Caco-2 (cell line): ENCODE data around the gene TSPAN5. TPM values are rescaled to one million over a fixed set of nuclear protein-coding genes. Genes with fewer than 3 reads are reported as not detected.

ENCODE experiments used
- BruUV-seq: library from RNA; stranded (reverse); fragments of 400-500 nt; replicated peaks from 2 replicates; lab custom pipeline; 2021; lab: Mats Ljungman, UMichigan
- CTCF ChIA-PET: fragments of 300-600 bp; sonication (Branson Sonifier 250); formaldehyde crosslinking; loops from one replicate; lab custom pipeline; 2022; ENCODE audit warnings: antibody characterized with exemption; lab: Charles Lee
- POLR2A ChIA-PET: fragments of 300-600 bp; sonication (Branson Sonifier 250); formaldehyde crosslinking; loops from one replicate; lab custom pipeline; 2022; ENCODE audit warnings: antibody characterized with exemption; lab: Charles Lee
- DNase-seq, 2 experiments: peaks; one replicate each; pipeline versions ENCODE4 v3.0.0 to v3.0.0-alpha.2; 2020 to 2022
- H3K27me3 ChIP-seq: replicated peaks from 2 replicates; pipeline ENCODE4 v1.6.0; 2011; ENCODE audit warnings: low read length; ENCODE audit not compliant: control insufficient read depth, insufficient read depth
- H3K36me3 ChIP-seq: 2 replicates; pipeline ENCODE4 v1.5.1; 2011; ENCODE audit warnings: low read length; ENCODE audit not compliant: control insufficient read depth, insufficient read depth
- H3K4me1 ChIP-seq: fragments of 250-450 bp; sonication (Bioruptor Pico); 2 replicates; pipeline ENCODE4 v1.5.1; 2020; ENCODE audit warnings: mild to moderate bottlenecking
- H3K4me3 ChIP-seq: 2 replicates; pipeline ENCODE4 v1.5.1; 2011; ENCODE audit warnings: low read depth, mild to moderate bottlenecking, control low read depth, low read length
- H3K9me3 ChIP-seq: fragments of 250-450 bp; sonication (Bioruptor Pico); 2 replicates; pipeline ENCODE4 v1.5.1; 2020; ENCODE audit warnings: mild to moderate bottlenecking, moderate library complexity
- H3K27ac Mint-ChIP-seq: one replicate; pipeline ENCODE4 v1.8.0; 2022; ENCODE audit warnings: mixed read lengths; ENCODE audit not compliant: unreplicated experiment
- H3K27me3 Mint-ChIP-seq: one replicate; pipeline ENCODE4 v1.8.0; 2022; ENCODE audit warnings: mixed read lengths; ENCODE audit not compliant: insufficient read depth, unreplicated experiment
- H3K36me3 Mint-ChIP-seq: one replicate; pipeline ENCODE4 v1.8.0; 2022; ENCODE audit warnings: mild to moderate bottlenecking, mixed read lengths; ENCODE audit not compliant: insufficient read depth, unreplicated experiment
- H3K4me1 Mint-ChIP-seq: one replicate; pipeline ENCODE4 v1.8.0; 2022; ENCODE audit warnings: low read depth, mixed read lengths; ENCODE audit not compliant: unreplicated experiment
- H3K4me3 Mint-ChIP-seq: one replicate; pipeline ENCODE4 v1.8.0; 2022; ENCODE audit warnings: mild to moderate bottlenecking, moderate library complexity, mixed read lengths; ENCODE audit not compliant: unreplicated experiment
- H3K9me3 Mint-ChIP-seq: one replicate; pipeline ENCODE4 v1.8.0; 2022; ENCODE audit warnings: mixed read lengths; ENCODE audit not compliant: unreplicated experiment
- intact Hi-C: fragments of 100-400 bp; cut with micrococcal nuclease; formaldehyde crosslinking; loops from one replicate; pipeline ENCODE4 v1.10.0; 2022; ENCODE audit not compliant: unreplicated experiment
- total RNA-seq: library from RNA; stranded (reverse); gene quantifications from 2 replicates; pipeline ENCODE4 v1.2.3, GENCODE V29; 2022
- TF ChIP-seq, protein P1 (sequence below), 2 experiments: fragments of 200-600 bp in 1 of 2; IDR thresholded peaks; 1 replicate in 1 of 2; 2 replicates in 1 of 2; pipeline versions ENCODE4 v1.5.1 to v1.8.0; 2011 to 2022; ENCODE audit warnings: antibody characterized with exemption in 1 of 2, control low read depth in 1 of 2, inconsistent platforms in 1 of 2, low read depth in 1 of 2, low read length in 1 of 2, mild to moderate bottlenecking in 1 of 2, moderate library complexity in 1 of 2; ENCODE audit not compliant: insufficient read depth in 1 of 2, severe bottlenecking in 1 of 2, unreplicated experiment in 1 of 2

The TSPAN5 gene
- total RNA-seq, 1 experiment from 2014 or later: 24.1 TPM

DNA sequence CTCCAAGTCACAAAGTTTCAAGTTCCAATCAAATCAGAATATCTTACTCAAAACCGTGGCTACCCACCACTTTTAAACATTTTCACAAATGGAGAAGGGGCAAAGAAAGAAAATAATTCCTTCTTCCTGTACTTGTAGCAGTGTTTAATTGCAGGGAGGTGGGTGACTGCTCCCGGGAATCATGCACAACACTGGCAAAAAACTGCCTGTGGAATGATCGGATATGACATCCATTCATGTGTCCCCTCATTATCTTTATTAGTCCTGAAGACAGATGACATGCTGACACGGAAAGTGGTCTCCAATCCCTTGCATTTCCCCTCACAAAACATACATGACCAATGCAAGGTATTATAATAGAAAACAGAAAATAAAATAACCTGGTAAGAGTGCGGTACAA lies 2.0 kb downstream of the TSPAN5 start:
- Histone ChIP-seq H3K4me3 (0 out of 2 replicates have a peak overlapping the region, but pooled peaks have one; percentile 6), H3K9me3 (no peaks in the 10 kb centered on the region), H3K27me3 (no peaks in the 10 kb centered on the region), H3K4me1 (peaks cover 27% of the 10 kb centered on the region), H3K36me3 (no peaks in the 10 kb centered on the region)
- Mint-ChIP-seq H3K27ac (no peak overlapping the region), H3K4me1 (peaks cover 39% of the 10 kb centered on the region), H3K9me3 (no peaks in the 10 kb centered on the region), H3K36me3 (peaks cover 5% of the 10 kb centered on the region), H3K27me3 (no peaks in the 10 kb centered on the region), H3K4me3 (peak overlapping the region; percentile 86)
- BruUV-seq: no TSS peak
- intact Hi-C loops: loop anchor here (2.0 to 5.0 kb wide), 4 partner anchors 14 to 394 kb away; partner anchors contain the start of gene RAP1GDS1
- TF ChIP-seq, protein P1, sequence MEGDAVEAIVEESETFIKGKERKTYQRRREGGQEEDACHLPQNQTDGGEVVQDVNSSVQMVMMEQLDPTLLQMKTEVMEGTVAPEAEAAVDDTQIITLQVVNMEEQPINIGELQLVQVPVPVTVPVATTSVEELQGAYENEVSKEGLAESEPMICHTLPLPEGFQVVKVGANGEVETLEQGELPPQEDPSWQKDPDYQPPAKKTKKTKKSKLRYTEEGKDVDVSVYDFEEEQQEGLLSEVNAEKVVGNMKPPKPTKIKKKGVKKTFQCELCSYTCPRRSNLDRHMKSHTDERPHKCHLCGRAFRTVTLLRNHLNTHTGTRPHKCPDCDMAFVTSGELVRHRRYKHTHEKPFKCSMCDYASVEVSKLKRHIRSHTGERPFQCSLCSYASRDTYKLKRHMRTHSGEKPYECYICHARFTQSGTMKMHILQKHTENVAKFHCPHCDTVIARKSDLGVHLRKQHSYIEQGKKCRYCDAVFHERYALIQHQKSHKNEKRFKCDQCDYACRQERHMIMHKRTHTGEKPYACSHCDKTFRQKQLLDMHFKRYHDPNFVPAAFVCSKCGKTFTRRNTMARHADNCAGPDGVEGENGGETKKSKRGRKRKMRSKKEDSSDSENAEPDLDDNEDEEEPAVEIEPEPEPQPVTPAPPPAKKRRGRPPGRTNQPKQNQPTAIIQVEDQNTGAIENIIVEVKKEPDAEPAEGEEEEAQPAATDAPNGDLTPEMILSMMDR (IDR thresholded peaks at IDR 0.05; ENCODE audit: insufficient read depth in 1 of 2, low read depth in 1 of 2, low read length in 1 of 2, severe bottlenecking in 1 of 2, unreplicated experiment in 1 of 2): no peak
- ChIA-PET POLR2A (no interaction called here), CTCF (no interaction called here)
- DNase-seq: no peak

DNA sequence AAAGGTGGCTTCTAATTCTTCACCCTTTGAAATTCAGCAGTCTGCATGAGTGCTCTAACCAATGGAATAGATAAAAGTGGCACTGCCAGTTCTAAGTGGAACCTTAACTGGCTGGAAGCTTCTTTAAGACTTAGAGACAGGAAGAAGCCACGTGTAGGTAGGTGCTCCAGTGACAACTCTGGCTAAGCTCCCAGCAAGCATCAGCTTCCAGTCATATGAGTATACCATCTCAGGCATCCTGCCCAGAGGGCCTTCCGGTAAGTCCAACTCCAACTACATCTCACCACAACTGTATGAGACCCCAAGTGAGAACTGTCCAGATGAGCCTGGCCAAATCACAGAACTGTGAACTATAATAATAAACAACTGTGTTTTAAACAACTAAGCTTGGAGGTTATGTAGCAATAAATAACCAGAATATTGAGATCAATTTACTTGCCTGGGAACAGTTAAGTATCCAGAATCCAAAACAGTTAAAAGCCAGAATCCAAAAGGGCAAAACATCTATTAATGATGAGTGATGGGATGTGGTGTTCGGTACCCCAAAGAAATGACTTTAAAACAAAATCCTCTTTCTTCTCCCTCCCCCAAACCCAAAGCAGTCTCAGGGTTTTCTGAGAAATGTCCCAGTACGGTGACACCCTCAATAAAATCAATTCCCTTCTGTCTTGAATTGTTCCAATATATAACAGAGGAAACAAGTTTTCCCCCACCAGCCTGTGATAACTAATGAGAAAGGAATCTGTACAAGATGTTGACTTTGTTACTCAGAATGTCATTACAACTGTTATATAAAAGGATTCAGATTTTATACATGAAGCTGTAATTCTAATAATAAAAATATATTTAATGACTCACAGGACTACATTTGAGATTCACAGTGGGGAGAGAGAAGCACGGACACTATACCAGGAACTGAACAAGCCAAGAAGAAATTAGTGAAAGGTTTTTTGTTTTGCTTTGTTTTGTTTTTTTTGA lies 4.2 kb downstream of the TSPAN5 start:
- Mint-ChIP-seq H3K4me1 (peaks cover 24% of the 10 kb centered on the region), H3K27me3 (no peaks in the 10 kb centered on the region), H3K4me3 (no peak overlapping the region), H3K27ac (no peak overlapping the region), H3K36me3 (peaks cover 5% of the 10 kb centered on the region), H3K9me3 (no peaks in the 10 kb centered on the region)
- ChIA-PET CTCF (no interaction called here), POLR2A (no interaction called here)
- H3K27me3 ChIP-seq: no peaks in the 10 kb centered on the region
- H3K9me3 ChIP-seq: no peaks in the 10 kb centered on the region
- BruUV-seq: no TSS peak
- TF ChIP-seq, protein P1 (IDR thresholded peaks at IDR 0.05; ENCODE audit: insufficient read depth in 1 of 2, low read depth in 1 of 2, low read length in 1 of 2, severe bottlenecking in 1 of 2, unreplicated experiment in 1 of 2): no peak
- intact Hi-C loops: no loop called here
- DNase-seq: no peak
- no peak overlapping the region for H3K4me3 ChIP-seq
- H3K36me3 ChIP-seq: no peaks in the 10 kb centered on the region
- 0 out of 2 replicates have a peak, but pooled peaks cover 8% of the 10 kb centered on the region for H3K4me1 ChIP-seq

DNA sequence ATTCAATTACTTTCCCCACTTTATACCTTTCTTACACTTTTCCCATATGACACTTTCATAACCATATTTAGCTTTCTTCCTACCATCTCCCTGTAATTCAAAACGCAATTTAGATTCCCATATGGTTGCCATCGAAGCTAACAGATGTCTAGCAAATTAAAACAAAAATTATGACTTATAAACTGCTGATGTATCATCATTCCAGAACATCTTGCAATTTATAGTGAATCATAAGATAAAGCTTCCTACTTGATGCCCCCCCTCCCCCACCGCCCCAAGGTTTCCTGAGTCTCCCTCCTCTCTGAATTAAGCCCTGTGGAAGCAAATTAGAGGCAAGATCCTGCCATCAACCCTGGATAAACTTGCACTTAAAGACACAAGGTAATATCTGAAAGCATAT lies 5.4 kb downstream of the TSPAN5 start:
- H3K4me1 ChIP-seq: 0 out of 2 replicates have a peak, but pooled peaks cover 8% of the 10 kb centered on the region
- intact Hi-C loops: no loop called here
- CTCF ChIA-PET: no interaction called here

More for the DNA sequence above, 5.4 kb downstream of the TSPAN5 start:
- no TSS peak for BruUV-seq
- Mint-ChIP-seq H3K4me3 (no peak overlapping the region), H3K4me1 (peaks cover 19% of the 10 kb centered on the region), H3K36me3 (no peaks in the 10 kb centered on the region), H3K9me3 (no peaks in the 10 kb centered on the region), H3K27me3 (no peaks in the 10 kb centered on the region), H3K27ac (no peak overlapping the region)
- H3K27me3 ChIP-seq: no peaks in the 10 kb centered on the region
- no peak for DNase-seq
- TF ChIP-seq, protein P1 (IDR thresholded peaks at IDR 0.05; ENCODE audit: insufficient read depth in 1 of 2, low read depth in 1 of 2, low read length in 1 of 2, severe bottlenecking in 1 of 2, unreplicated experiment in 1 of 2): no peak
- POLR2A ChIA-PET: no interaction called here
- no peak overlapping the region for H3K4me3 ChIP-seq
- no peaks in the 10 kb centered on the region for H3K36me3 ChIP-seq
- H3K9me3 ChIP-seq: no peaks in the 10 kb centered on the region
